ENCODE data around the gene PHLPP1. TPM values are rescaled to one million over a fixed set of nuclear protein-coding genes. Genes with fewer than 3 reads are reported as not detected.

PHLPP1 gene
- total RNA-seq, 1 donor from 2014 or later: 13.3 TPM

DNA sequence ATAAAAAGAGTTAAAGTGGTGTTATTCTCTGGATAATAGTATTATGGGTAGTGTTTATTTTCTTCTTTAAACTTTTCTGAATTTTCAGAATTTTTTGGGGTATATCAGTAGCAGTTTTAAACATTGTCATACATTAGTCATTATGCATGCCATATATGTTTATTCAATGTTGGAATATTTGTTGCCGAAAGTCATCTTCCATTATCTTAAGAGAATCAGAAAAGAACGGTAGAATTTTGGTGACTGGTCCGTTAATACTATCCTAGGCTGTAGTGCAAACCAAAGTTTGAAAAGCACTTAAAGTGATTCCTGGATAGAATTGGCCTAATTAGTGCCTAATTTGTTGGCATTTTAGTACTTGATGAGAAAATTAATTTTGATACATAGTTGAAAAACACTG lies 244.1 kb downstream of the PHLPP1 start:
- H3K9ac ChIP-seq (ENCODE audit: low read length): no peak overlapping the region
- no peaks in the 10 kb centered on the region for H3K27me3 ChIP-seq (ENCODE audit: insufficient read depth, low read length)
- H3K9me3 Mint-ChIP-seq (ENCODE audit: unreplicated experiment): no peaks in the 10 kb centered on the region
- no peak overlapping the region for H3K27ac Mint-ChIP-seq (ENCODE audit: unreplicated experiment)
- no peaks in the 10 kb centered on the region for H3K36me3 ChIP-seq (ENCODE audit: insufficient read depth, low read length)
- no peaks in the 10 kb centered on the region for H3K79me2 ChIP-seq (ENCODE audit: insufficient read depth, low read length)
- no peaks in the 10 kb centered on the region for H3K27me3 Mint-ChIP-seq (ENCODE audit: low read depth, unreplicated experiment)
- no peaks in the 10 kb centered on the region for H4K20me1 ChIP-seq (ENCODE audit: insufficient read depth, low read length)
- H3K4me1 Mint-ChIP-seq (ENCODE audit: low read depth, unreplicated experiment): peaks cover 4% of the 10 kb centered on the region
- H2AFZ ChIP-seq (ENCODE audit: low read depth, low read length): no peak overlapping the region
- no peaks in the 10 kb centered on the region for H3K9me3 ChIP-seq (ENCODE audit: insufficient read depth, low read depth, low read length)
- FAIRE-seq (no peak), DNase-seq (ENCODE audit: low read depth) (no peak)
- H3K4me3 ChIP-seq (ENCODE audit: insufficient read depth, low read depth, low read length): no peak overlapping the region
- H3K36me3 Mint-ChIP-seq (ENCODE audit: low read depth, unreplicated experiment): peaks cover 3% of the 10 kb centered on the region
- no peak overlapping the region for H3K27ac ChIP-seq (ENCODE audit: low read depth, low read length)
- TF ChIP-seq, protein P1, sequence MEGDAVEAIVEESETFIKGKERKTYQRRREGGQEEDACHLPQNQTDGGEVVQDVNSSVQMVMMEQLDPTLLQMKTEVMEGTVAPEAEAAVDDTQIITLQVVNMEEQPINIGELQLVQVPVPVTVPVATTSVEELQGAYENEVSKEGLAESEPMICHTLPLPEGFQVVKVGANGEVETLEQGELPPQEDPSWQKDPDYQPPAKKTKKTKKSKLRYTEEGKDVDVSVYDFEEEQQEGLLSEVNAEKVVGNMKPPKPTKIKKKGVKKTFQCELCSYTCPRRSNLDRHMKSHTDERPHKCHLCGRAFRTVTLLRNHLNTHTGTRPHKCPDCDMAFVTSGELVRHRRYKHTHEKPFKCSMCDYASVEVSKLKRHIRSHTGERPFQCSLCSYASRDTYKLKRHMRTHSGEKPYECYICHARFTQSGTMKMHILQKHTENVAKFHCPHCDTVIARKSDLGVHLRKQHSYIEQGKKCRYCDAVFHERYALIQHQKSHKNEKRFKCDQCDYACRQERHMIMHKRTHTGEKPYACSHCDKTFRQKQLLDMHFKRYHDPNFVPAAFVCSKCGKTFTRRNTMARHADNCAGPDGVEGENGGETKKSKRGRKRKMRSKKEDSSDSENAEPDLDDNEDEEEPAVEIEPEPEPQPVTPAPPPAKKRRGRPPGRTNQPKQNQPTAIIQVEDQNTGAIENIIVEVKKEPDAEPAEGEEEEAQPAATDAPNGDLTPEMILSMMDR (IDR thresholded peaks at IDR 0.05; ENCODE audit: insufficient read depth, low read depth, low read length): no peak
- no peak for TF ChIP-seq EZH2 (IDR thresholded peaks at IDR 0.05; ENCODE audit: insufficient read depth, low read length)
- no peaks in the 10 kb centered on the region for H3K4me1 ChIP-seq (ENCODE audit: insufficient read depth, low read length)
- no peak overlapping the region for H3K4me3 Mint-ChIP-seq (ENCODE audit: unreplicated experiment)
- no peak overlapping the region for H3K4me2 ChIP-seq (ENCODE audit: low read length)

DNA sequence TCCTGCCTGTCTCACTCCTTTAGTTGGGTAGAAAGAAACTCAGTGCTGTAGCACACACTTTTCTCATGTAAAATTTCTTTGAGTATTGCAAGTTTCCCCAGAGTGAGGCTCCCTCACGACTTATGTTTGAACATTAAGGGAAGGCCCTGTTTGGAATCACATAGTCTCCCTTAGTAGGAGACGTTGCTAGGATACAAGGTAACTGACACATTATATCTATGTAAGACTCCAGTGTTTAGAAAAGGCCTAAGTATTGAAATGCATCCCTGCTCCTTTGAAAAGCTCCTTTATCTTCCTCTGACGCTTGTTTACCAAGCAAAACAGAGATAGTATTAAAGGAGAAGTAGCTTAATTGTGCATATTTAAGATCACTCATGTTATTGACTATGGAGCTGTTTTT lies 248.2 kb downstream of the PHLPP1 start:
- no peaks in the 10 kb centered on the region for H3K4me1 Mint-ChIP-seq (ENCODE audit: low read depth, unreplicated experiment)
- H3K9me3 Mint-ChIP-seq (ENCODE audit: unreplicated experiment): no peaks in the 10 kb centered on the region
- Histone ChIP-seq H3K36me3 (ENCODE audit: insufficient read depth, low read length) (no peaks in the 10 kb centered on the region), H3K9ac (ENCODE audit: low read length) (no peak overlapping the region), H3K4me2 (ENCODE audit: low read length) (no peak overlapping the region), H3K27ac (ENCODE audit: low read depth, low read length) (no peak overlapping the region), H3K4me3 (ENCODE audit: insufficient read depth, low read depth, low read length) (no peak overlapping the region), H3K27me3 (ENCODE audit: insufficient read depth, low read length) (no peaks in the 10 kb centered on the region), H4K20me1 (ENCODE audit: insufficient read depth, low read length) (no peaks in the 10 kb centered on the region), H3K4me1 (ENCODE audit: insufficient read depth, low read length) (no peaks in the 10 kb centered on the region), H3K9me3 (ENCODE audit: insufficient read depth, low read depth, low read length) (no peaks in the 10 kb centered on the region), H2AFZ (ENCODE audit: low read depth, low read length) (no peak overlapping the region), H3K79me2 (ENCODE audit: insufficient read depth, low read length) (no peaks in the 10 kb centered on the region)
- no peak for TF ChIP-seq EZH2 (IDR thresholded peaks at IDR 0.05; ENCODE audit: insufficient read depth, low read length)
- TF ChIP-seq, protein P1 (IDR thresholded peaks at IDR 0.05; ENCODE audit: insufficient read depth, low read depth, low read length): no peak
- no peak overlapping the region for H3K4me3 Mint-ChIP-seq (ENCODE audit: unreplicated experiment)
- H3K27me3 Mint-ChIP-seq (ENCODE audit: low read depth, unreplicated experiment): no peaks in the 10 kb centered on the region
- no peak overlapping the region for H3K27ac Mint-ChIP-seq (ENCODE audit: unreplicated experiment)
- DNase-seq (ENCODE audit: low read depth): no peak
- no peak for FAIRE-seq
- peaks cover 3% of the 10 kb centered on the region for H3K36me3 Mint-ChIP-seq (ENCODE audit: low read depth, unreplicated experiment)

DNA sequence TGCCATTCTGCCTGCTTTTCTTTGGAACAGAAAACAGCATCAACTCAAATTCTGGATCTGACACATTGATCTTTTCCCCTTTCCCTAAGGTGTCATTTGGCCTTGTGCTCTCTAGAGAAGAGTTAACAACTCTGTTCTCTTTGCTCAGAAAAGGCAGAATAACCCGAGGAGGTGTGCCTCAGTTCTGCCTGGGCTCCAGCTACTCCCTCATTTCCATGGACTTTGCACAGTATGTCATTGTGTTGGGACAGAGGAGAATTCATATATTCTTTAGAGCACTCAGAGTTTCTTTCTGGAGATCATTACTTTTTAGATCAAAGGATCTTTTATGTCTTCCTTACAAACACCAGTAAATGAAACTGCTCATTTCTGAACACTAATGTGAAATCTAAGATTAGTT lies 249.1 kb downstream of the PHLPP1 start:
- no peak overlapping the region for H3K4me3 ChIP-seq (ENCODE audit: insufficient read depth, low read depth, low read length)
- TF ChIP-seq EZH2 (IDR thresholded peaks at IDR 0.05; ENCODE audit: insufficient read depth, low read length): no peak
- TF ChIP-seq, protein P1 (IDR thresholded peaks at IDR 0.05; ENCODE audit: insufficient read depth, low read depth, low read length): no peak
- FAIRE-seq: no peak
- no peak overlapping the region for H3K4me2 ChIP-seq (ENCODE audit: low read length)
- no peak overlapping the region for H3K9ac ChIP-seq (ENCODE audit: low read length)
- no peak overlapping the region for H3K27ac ChIP-seq (ENCODE audit: low read depth, low read length)
- Mint-ChIP-seq H3K36me3 (ENCODE audit: low read depth, unreplicated experiment) (peaks cover 3% of the 10 kb centered on the region), H3K27ac (ENCODE audit: unreplicated experiment) (no peak overlapping the region), H3K4me3 (ENCODE audit: unreplicated experiment) (no peak overlapping the region), H3K9me3 (ENCODE audit: unreplicated experiment) (no peaks in the 10 kb centered on the region), H3K4me1 (ENCODE audit: low read depth, unreplicated experiment) (no peaks in the 10 kb centered on the region), H3K27me3 (ENCODE audit: low read depth, unreplicated experiment) (no peaks in the 10 kb centered on the region)
- no peaks in the 10 kb centered on the region for H3K36me3 ChIP-seq (ENCODE audit: insufficient read depth, low read length)
- no peak for DNase-seq (ENCODE audit: low read depth)
- no peak overlapping the region for H2AFZ ChIP-seq (ENCODE audit: low read depth, low read length)
- no peaks in the 10 kb centered on the region for H3K79me2 ChIP-seq (ENCODE audit: insufficient read depth, low read length)
- no peaks in the 10 kb centered on the region for H4K20me1 ChIP-seq (ENCODE audit: insufficient read depth, low read length)
- no peaks in the 10 kb centered on the region for H3K9me3 ChIP-seq (ENCODE audit: insufficient read depth, low read depth, low read length)
- H3K27me3 ChIP-seq (ENCODE audit: insufficient read depth, low read length): no peaks in the 10 kb centered on the region
- no peaks in the 10 kb centered on the region for H3K4me1 ChIP-seq (ENCODE audit: insufficient read depth, low read length)

Data from astrocyte (in vitro differentiated cells and primary cell).